NCI-H69 (cell line): ENCODE results near the gene PTPRN2.
A peak's percentile ranks its signal among the peaks of the same experiment; 100 is the strongest.

Source experiments
- DNase-seq: peaks from one replicate; lab custom pipeline; 2025; lab: John Stamatoyannopoulos, UW

The PTPRN2 gene

GRCh38 chr7:157586426-157586955, 1001.1 kb downstream of the PTPRN2 start:
- no peak for DNase-seq

GRCh38 chr7:157585113-157585861, 1002.3 kb downstream of the PTPRN2 start:
- DNase-seq = peak; percentile 68

- DNase-seq = no peak
These were observed 1003.2 kb downstream of the PTPRN2 start for GRCh38 chr7:157584420-157584819.

DNA sequence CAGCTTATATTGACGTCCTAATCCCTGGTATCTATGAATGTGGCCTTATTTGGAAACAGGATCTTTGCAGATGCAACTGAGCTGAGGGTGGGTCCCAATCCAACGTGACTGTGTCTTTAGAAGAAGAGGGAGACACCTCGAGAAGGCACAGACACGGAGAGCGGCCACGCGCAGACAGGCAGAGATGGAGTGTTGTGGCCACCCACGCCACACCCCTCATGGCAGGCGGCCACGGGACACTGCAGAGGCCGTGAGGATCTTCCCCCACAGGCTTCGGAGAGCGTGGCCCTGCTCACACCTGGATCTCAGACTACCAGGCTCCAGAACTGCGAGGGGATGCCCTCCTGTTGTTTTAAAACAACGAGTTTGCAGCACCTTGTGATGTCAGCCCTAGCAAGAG, 1005.9 kb downstream of the PTPRN2 start:
- DNase-seq = no peak

DNA sequence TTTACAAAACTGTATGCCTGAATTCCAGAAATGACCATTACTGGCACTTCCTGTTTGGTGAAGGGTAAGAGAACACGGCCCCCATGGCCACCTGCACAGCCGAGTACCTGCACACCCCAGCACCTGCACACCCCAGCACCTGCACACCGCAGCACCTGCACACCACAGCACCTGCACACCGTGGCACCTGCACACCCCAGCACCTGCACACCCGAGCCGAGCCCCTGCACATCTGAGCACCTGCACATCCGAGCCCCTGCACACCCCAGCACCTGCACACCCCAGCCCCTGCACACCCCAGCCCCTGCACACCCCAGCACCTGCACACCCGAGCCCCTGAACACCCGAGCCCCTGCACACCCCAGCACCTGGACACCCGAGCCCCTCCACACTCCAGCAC, 1007.3 kb downstream of the PTPRN2 start:
- no peak for DNase-seq

- DNase-seq = no peak
These were observed 1008.2 kb downstream of the PTPRN2 start for GRCh38 chr7:157579425-157579824.

DNA sequence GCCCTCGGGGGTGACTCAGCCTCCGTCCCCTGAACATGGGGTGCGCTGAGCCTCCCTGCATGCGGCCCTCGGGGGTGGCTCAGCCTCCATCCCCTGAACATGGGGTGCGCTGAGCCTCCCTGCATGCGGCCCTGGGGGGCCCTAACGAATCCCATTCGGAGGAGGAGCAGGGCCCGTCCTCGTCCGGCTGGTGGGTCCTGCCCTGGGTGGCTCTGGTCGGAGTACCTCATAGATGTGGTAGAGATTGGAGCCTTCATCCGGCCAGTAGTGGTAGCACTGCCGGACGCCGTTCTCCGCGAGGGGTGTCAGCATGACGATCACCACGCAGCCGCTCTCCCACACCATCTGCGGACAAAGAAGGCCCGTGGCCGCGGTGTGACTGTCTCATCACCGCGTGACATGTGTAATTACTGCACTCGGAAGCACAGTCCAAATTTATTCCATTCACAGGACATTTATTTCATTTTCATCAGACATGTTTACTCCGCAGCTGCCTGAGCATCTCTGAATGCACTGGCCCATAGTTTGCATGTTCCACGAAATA, 1009.8 kb downstream of the PTPRN2 start:
- no peak for DNase-seq

GRCh38 chr7:157577061-157577460, 1010.6 kb downstream of the PTPRN2 start:
- DNase-seq = no peak

- DNase-seq = no peak
These were observed 1011.2 kb downstream of the PTPRN2 start for GRCh38 chr7:157576415-157576814.

DNA sequence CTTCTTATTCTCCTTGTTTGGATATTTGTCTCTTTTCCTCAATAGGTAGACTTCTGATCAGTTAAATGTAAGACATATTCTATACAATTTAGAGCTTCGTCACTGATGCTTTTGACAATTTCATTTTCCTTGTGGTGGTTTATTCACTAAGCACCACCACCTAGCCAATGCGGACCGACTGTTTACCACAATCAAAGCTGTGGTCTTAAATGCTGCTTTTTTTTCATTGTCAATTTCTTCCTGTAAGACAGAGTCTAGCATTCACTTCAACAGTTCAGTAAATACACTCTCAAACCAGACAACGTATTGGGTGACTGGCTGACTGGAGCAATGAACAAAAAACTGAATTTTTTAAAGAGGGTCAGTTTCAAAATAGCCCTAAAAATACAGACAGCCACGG, 1011.8 kb downstream of the PTPRN2 start:
- DNase-seq = no peak

- DNase-seq = no peak
These were observed 1012.6 kb downstream of the PTPRN2 start for GRCh38 chr7:157574914-157575586.

GRCh38 chr7:157574120-157574825, 1013.4 kb downstream of the PTPRN2 start:
- DNase-seq = no peak

- DNase-seq = no peak
These were observed 1014.4 kb downstream of the PTPRN2 start for GRCh38 chr7:157573244-157573643.

DNA sequence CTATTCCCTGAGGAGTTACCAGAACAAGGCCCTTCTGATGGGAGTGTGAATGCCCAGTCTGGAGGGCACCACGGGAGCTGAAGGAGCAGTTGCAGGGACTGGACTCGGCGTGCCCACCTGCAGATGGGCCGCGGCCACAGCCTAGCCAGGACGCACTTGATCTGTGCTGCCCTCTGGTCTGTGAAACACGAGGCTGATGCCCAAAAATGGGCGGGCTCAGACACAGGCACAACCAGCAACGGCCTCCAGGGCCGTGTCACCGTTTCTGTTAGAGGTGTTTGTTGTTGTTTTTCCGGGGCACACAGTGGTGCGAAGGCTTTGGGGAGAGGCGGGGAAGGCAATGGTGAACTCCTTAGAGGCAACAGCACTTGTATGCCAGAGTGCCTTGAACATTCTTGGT, 1015.0 kb downstream of the PTPRN2 start:
- no peak for DNase-seq

- no peak for DNase-seq
These were observed 1017.0 kb downstream of the PTPRN2 start for GRCh38 chr7:157570531-157571200.

GRCh38 chr7:157569967-157570366, 1017.7 kb downstream of the PTPRN2 start:
- DNase-seq = no peak

DNA sequence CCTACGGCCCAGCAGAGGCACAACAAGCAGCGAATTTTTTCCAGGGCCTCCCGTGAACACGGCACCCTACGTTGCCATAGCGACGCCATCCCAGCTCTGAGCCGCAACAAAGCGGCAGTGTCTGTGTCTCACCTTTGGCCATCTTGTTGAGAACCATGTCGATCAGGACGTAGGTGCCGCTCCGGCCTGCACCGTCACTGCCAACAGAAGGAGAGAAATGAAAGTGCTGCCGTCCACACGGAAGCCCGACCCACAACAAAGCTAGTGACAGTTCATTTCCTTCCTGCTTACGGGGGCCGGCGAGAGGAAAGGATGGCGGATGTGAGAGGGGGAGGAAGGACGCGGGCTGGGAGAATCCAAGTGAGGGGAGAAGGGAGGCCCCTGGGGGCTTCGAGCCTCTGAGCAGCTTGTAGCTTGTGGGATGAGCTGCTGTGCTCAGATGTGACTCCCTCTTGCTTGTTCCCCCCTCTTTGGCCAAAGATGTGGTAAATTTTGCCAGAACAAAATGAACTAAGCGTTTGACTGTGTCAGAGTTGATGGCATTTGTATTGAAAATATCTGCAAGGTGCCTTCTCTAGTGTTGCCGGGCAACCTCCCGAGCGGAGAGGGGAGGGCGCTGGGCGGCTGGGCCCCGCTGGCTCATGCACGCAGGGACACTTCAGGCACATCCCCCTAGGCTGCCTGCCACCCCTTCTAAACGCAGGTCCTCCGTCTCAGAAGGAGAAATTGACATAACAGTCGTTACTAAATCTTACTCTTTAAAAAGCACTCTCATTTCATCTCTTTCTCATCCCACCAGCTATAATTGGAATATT, 1018.6 kb downstream of the PTPRN2 start:
- DNase-seq = no peak

- no peak for DNase-seq
These were observed 1019.4 kb downstream of the PTPRN2 start for GRCh38 chr7:157568106-157568769.

- DNase-seq = no peak
These were observed 1020.0 kb downstream of the PTPRN2 start for GRCh38 chr7:157567666-157568065.

- no peak for DNase-seq
These were observed 1021.0 kb downstream of the PTPRN2 start for GRCh38 chr7:157566631-157567006.
